GM12801 (cell line): ENCODE measurements around the gene WDR31.

Source experiments
- CTCF ChIP-seq: IDR thresholded peaks from one replicate; pipeline ENCODE4 v1.5.1; 2011; ENCODE audit warnings: control low read depth; ENCODE audit not compliant: insufficient read length; ENCODE audit errors: extremely low read depth

The WDR31 gene

DNA sequence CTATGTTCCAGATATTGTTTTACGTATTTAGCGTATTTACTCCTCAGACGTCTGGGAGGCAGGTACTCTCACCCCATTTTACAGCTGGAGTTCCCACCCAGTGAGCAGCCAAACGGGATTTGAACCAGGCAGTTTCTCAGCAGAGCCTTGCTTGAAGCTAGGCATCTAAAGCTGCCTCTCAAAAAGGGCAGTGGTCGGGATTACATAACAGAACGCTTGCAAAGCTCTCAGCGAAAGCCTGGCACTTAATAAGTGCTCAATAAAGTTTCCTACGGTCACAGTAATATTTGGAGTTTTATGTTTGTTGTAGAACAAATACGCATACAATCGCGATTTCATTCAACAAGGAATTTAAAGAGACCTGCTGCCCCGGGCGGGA, 9.0 kb upstream of the WDR31 start:
- no peak for TF ChIP-seq CTCF

DNA sequence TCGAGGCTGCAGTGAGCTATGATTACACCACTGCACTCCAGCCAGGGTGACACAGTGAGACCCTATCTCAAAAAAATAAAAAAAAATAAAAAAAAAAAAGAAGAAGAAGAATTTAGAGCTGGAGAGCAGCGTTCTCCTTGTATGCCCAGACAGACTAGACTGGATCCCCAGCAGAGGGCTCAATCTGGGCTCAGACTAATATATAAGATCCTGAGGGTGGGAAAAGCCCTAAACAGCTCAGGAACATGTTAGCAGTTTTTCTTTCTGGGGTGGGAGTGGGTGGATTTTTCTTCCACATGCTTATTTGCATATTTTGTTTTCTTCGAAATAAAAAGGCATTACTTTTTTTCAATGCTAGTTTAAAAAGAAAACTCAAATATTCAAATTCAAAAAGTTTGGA, 8.4 kb upstream of the WDR31 start:
- no peak for TF ChIP-seq CTCF

DNA sequence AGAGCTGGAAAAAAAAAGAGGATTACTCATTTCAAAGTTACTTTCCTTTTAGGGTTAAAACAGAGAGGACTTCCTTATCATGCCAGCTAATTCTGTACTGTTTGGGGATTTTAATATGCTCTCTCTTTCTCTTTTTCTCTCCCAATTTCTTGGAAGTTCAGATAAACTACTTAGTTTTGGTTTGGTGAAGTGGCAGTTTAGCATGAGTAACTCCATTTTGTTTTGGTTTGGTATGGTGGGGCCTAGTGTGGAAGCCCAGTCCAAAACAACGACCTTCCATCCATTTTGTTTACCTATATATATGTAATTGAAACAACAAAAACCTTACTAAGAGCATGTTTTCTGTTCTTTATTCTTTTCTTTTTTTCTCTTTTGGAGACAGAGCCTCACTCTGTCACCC, 5.6 kb upstream of the WDR31 start:
- TF ChIP-seq CTCF: no peak

GRCh38 chr9:113345190-113345589, 5.1 kb upstream of the WDR31 start:
- TF ChIP-seq CTCF: no peak

GRCh38 chr9:113343732-113344231, 3.7 kb upstream of the WDR31 start:
- TF ChIP-seq CTCF: no peak

DNA sequence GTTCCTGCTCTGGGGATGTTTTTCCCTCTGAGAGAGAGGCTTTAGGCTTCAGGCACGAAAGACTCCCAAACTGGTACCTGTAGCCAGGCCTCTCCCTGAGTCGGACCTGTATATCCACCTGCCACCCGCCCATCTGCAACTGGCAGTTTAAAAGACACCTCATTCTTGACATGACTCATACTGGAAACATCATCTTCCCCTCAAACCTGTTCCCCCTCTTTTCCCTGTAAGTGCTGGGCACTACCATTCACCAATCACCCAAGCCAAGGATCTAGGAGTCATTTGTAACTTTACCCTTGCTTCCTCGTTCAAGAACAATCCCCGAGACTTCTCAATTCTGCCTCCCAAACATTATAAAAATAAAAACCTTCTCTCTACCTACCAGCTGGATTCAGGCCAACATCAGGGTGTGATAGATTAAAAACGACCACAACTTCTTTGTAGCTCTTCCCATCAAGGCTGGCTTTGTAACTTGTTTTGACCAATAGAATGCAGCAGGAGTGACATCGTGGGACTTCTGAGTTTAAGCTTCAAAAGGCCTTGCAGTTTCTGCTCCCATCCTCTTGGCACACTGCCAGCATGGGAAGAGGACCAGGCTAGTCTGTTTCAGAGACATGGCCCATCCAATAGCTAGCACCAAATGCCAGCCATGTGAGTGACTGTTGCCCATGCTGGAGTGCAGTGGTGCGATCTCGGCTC, 1.8 kb upstream of the WDR31 start:
- no peak for TF ChIP-seq CTCF

DNA sequence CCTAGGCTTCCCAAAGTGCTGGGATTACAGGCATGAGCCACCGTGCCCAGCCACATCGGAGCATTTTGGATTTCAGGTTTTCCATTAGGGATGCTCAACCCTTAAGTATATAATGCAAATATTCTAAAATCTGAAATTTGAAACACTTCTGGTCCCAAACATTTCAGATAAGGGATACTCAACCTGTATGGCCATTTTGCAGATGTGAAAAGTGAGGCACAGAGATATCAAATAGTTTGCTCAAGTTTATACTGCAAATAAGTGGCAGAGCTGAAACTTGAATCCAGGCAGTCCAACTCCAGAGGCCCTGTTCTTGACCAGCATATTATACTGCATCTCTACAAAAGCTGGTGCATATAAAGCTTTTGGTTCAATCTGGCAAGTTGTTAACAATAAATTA, 2.4 kb downstream of the WDR31 start:
- no peak for TF ChIP-seq CTCF
